CD4-positive, alpha-beta T cell (primary cell): ENCODE measurements around the gene JAZF1. TPM values are rescaled to one million over a fixed set of nuclear protein-coding genes. Genes with fewer than 3 reads are reported as not detected.

Experiments
- ATAC-seq: fragments of 200-7000 bp; cut with Tn5 transposase; one replicate; pipeline ENCODE4 v1.10.0; 2022; ENCODE audit warnings: mild to moderate bottlenecking; ENCODE audit not compliant: poor library complexity
- CTCF ChIA-PET: fragments of 350-600 bp; sonication (Branson Sonifier 250); formaldehyde crosslinking; loops from one replicate; lab custom pipeline; 2021; ENCODE audit warnings: antibody characterized with exemption, inconsistent platforms; lab: Charles Lee
- POLR2A ChIA-PET: fragments of 350-600 bp; sonication (Branson Sonifier 250); formaldehyde crosslinking; loops from one replicate; lab custom pipeline; 2021; ENCODE audit warnings: antibody characterized with exemption, inconsistent platforms; lab: Charles Lee
- DNase-seq, 14 experiments: peaks; one replicate each; pipeline ENCODE4 v3.0.0-alpha.2; 2013 to 2020; ENCODE audit warnings: mixed read lengths in 2 of 14
- H3K27ac ChIP-seq, 2 donors: one replicate each; pipeline versions ENCODE4 v1.5.1 to v1.7.0; 2013; ENCODE audit warnings: low read length in 2 of 2, low read depth in 1 of 2, mild to moderate bottlenecking in 1 of 2
- H3K27me3 ChIP-seq, 2 experiments: 1 replicate in 1 of 2; 2 replicates in 1 of 2; pipeline versions ENCODE4 v1.6.1 to v1.7.0; 2013; ENCODE audit warnings: low read length in 2 of 2, control low read depth in 1 of 2, mild to moderate bottlenecking in 1 of 2, moderate library complexity in 1 of 2; ENCODE audit not compliant: insufficient read depth in 2 of 2, control insufficient read depth in 1 of 2
- H3K36me3 ChIP-seq: one replicate; pipeline ENCODE4 v1.6.1; 2013; ENCODE audit warnings: low read length, control low read depth; ENCODE audit not compliant: insufficient read depth
- H3K4me1 ChIP-seq: one replicate; pipeline ENCODE4 v1.6.1; 2013; ENCODE audit warnings: low read length, control low read depth; ENCODE audit not compliant: insufficient read depth
- H3K4me3 ChIP-seq: one replicate; pipeline ENCODE4 v1.5.1; 2013; ENCODE audit warnings: mild to moderate bottlenecking, low read length, moderate library complexity
- H3K9me3 ChIP-seq, 2 experiments: 1 replicate in 1 of 2; 2 replicates in 1 of 2; pipeline versions ENCODE4 v1.6.1 to v1.7.0; 2013; ENCODE audit warnings: low read length in 2 of 2, mild to moderate bottlenecking in 2 of 2, control low read depth in 1 of 2, moderate library complexity in 1 of 2; ENCODE audit not compliant: control insufficient read depth in 1 of 2, insufficient read depth in 1 of 2
- H3K27ac Mint-ChIP-seq: one replicate; pipeline ENCODE4 v1.8.0; 2020; ENCODE audit warnings: mixed read lengths
- H3K27me3 Mint-ChIP-seq: one replicate; pipeline ENCODE4 v1.8.0; 2021; ENCODE audit warnings: mixed read lengths
- H3K36me3 Mint-ChIP-seq: one replicate; pipeline ENCODE4 v1.8.0; 2021; ENCODE audit warnings: low read depth, mixed read lengths
- H3K4me1 Mint-ChIP-seq: one replicate; pipeline ENCODE4 v1.8.0; 2021; ENCODE audit warnings: low read depth, mixed read lengths
- H3K4me3 Mint-ChIP-seq: one replicate; pipeline ENCODE4 v1.8.0; 2020; ENCODE audit warnings: mild to moderate bottlenecking, mixed read lengths
- H3K9me3 Mint-ChIP-seq: one replicate; pipeline ENCODE4 v1.8.0; 2020; ENCODE audit warnings: mixed read lengths
- intact Hi-C, 2 experiments: fragments of 100-400 bp; cut with DNase I in 1 of 2; cut with micrococcal nuclease in 1 of 2; formaldehyde crosslinking; loops; one replicate each; pipeline versions ENCODE4 v1.15.1 to v1.9.0; 2023 to 2025; cut with DNase I, micrococcal nuclease
- total RNA-seq, 174 experiments: library from RNA in 2 of 174; stranded (reverse) in 2 of 174; gene quantifications; one replicate each; pipeline ENCODE4 v1.2.3 and lab custom pipeline; 2021 to 2026
- TF ChIP-seq, protein P1 (sequence below): fragments of 200-600 bp; IDR thresholded peaks from one replicate; pipeline ENCODE4 v1.8.0; 2022; ENCODE audit warnings: antibody characterized with exemption, mild to moderate bottlenecking

JAZF1 gene
- total RNA-seq, 2 experiments from 2014 or later = 9.9 to 11.1 TPM

DNA sequence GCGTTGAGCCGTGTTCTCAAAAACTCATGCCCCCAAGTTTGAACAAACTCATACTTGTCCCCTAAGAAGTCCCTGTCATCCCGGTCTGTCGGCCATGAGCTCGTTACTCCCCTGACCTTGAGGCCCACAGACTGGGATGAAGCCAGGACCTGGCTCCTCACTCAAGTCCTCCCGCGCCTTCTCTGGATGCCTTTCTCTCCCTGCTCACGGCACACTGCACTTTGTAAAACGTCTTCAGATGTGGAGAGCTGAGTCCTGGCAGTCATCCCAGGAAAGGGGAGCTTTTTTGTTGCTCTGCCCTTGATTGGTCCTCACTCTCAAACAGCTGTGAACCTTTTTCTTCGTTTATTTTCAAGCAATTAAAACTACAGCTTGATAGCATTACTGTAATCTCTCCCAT lies 110.8 kb downstream of the JAZF1 start:
- intact Hi-C loops = no loop called here
- POLR2A ChIA-PET = no interaction called here
- no peaks in the 10 kb centered on the region for H3K4me1 ChIP-seq
- Mint-ChIP-seq H3K4me3 (no peak overlapping the region), H3K27ac (no peak overlapping the region), H3K36me3 (no peaks in the 10 kb centered on the region), H3K9me3 (no peaks in the 10 kb centered on the region), H3K4me1 (no peaks in the 10 kb centered on the region), H3K27me3 (no peaks in the 10 kb centered on the region)
- CTCF ChIA-PET = interaction anchor here (1.8 kb wide), 1 partner anchor 11 kb away, joined by 5 read pairs; no protein-coding TSS in a partner anchor
- TF ChIP-seq, protein P1, sequence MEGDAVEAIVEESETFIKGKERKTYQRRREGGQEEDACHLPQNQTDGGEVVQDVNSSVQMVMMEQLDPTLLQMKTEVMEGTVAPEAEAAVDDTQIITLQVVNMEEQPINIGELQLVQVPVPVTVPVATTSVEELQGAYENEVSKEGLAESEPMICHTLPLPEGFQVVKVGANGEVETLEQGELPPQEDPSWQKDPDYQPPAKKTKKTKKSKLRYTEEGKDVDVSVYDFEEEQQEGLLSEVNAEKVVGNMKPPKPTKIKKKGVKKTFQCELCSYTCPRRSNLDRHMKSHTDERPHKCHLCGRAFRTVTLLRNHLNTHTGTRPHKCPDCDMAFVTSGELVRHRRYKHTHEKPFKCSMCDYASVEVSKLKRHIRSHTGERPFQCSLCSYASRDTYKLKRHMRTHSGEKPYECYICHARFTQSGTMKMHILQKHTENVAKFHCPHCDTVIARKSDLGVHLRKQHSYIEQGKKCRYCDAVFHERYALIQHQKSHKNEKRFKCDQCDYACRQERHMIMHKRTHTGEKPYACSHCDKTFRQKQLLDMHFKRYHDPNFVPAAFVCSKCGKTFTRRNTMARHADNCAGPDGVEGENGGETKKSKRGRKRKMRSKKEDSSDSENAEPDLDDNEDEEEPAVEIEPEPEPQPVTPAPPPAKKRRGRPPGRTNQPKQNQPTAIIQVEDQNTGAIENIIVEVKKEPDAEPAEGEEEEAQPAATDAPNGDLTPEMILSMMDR = no peak
- no peaks in the 10 kb centered on the region for H3K27me3 ChIP-seq
- no peak overlapping the region for H3K27ac ChIP-seq
- no peaks in the 10 kb centered on the region for H3K9me3 ChIP-seq
- H3K36me3 ChIP-seq = no peaks in the 10 kb centered on the region
- no peak for ATAC-seq
- DNase-seq = no peak
- no peak overlapping the region for H3K4me3 ChIP-seq

DNA sequence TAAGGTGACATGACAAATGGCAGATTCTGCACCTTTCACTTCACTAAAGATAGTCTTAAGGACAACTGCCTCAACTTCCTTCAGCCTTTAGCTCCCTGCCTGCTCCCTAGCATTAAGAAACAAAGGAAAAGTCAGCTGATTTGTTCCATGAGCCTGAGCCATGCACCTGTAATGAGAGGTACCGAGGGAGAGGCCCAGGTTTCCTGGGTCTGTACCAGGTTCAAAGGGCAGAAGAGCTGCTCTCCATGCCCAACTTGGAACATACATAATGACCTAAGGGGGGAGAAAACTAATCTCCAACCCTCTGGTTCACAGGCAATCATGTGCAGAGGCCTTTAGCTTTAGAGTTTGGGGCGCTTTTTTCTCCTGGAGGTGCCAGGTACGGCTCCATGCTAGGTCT lies 111.2 kb downstream of the JAZF1 start:
- Mint-ChIP-seq H3K36me3 (no peaks in the 10 kb centered on the region), H3K9me3 (no peaks in the 10 kb centered on the region), H3K27me3 (no peaks in the 10 kb centered on the region), H3K4me1 (no peaks in the 10 kb centered on the region), H3K27ac (no peak overlapping the region), H3K4me3 (no peak overlapping the region)
- intact Hi-C loops = no loop called here
- TF ChIP-seq, protein P1 = no peak
- Histone ChIP-seq H3K9me3 (no peaks in the 10 kb centered on the region), H3K4me3 (no peak overlapping the region), H3K27ac (no peak overlapping the region), H3K27me3 (no peaks in the 10 kb centered on the region), H3K4me1 (no peaks in the 10 kb centered on the region), H3K36me3 (no peaks in the 10 kb centered on the region)
- ChIA-PET POLR2A (no interaction called here), CTCF (interaction anchor here (1.8 kb wide), 1 partner anchor 11 kb away, joined by 5 read pairs; no protein-coding TSS in a partner anchor)
- ATAC-seq (no peak), DNase-seq (no peak)

DNA sequence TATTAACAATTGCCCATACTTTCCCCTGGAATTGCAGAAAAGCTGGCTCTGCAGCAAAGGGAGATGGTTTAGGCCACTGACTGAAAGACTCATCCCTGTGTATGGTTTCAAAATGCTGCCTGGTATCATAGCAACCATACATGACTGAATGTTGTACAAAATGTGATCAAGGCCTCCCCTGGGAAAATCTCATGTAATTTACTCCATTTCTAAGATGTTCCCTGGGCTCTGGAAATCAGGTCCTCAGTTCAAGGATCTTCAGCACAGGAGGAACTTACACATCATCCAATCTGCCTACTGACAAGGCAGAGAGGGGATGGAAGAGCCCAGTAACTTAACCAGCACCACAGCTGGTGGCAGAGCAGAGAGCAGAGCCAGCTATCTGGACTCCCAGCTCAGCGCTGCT lies 111.8 kb downstream of the JAZF1 start:
- Mint-ChIP-seq H3K27ac (no peak overlapping the region), H3K4me1 (no peaks in the 10 kb centered on the region), H3K27me3 (no peaks in the 10 kb centered on the region), H3K36me3 (no peaks in the 10 kb centered on the region), H3K4me3 (no peak overlapping the region), H3K9me3 (no peaks in the 10 kb centered on the region)
- ChIA-PET POLR2A (no interaction called here), CTCF (interaction anchor here (1.5 kb wide), 1 partner anchor 9 kb away, joined by 4 read pairs; no protein-coding TSS in a partner anchor)
- no peaks in the 10 kb centered on the region for H3K4me1 ChIP-seq
- TF ChIP-seq, protein P1 = no peak
- H3K4me3 ChIP-seq = no peak overlapping the region
- ATAC-seq = no peak
- intact Hi-C loops = no loop called here
- no peak overlapping the region for H3K27ac ChIP-seq
- DNase-seq = no peak
- no peaks in the 10 kb centered on the region for H3K27me3 ChIP-seq
- H3K9me3 ChIP-seq = no peaks in the 10 kb centered on the region
- H3K36me3 ChIP-seq = no peaks in the 10 kb centered on the region
